GM19099 (cell line): ENCODE measurements around the gene NLN.

Source experiments
- POLR2A ChIP-seq: IDR thresholded peaks from 3 replicates; pipeline ENCODE4 v1.6.1; 2011; ENCODE audit warnings: low read depth; ENCODE audit not compliant: insufficient read length; ENCODE audit errors: extremely low read depth

Gene NLN

DNA sequence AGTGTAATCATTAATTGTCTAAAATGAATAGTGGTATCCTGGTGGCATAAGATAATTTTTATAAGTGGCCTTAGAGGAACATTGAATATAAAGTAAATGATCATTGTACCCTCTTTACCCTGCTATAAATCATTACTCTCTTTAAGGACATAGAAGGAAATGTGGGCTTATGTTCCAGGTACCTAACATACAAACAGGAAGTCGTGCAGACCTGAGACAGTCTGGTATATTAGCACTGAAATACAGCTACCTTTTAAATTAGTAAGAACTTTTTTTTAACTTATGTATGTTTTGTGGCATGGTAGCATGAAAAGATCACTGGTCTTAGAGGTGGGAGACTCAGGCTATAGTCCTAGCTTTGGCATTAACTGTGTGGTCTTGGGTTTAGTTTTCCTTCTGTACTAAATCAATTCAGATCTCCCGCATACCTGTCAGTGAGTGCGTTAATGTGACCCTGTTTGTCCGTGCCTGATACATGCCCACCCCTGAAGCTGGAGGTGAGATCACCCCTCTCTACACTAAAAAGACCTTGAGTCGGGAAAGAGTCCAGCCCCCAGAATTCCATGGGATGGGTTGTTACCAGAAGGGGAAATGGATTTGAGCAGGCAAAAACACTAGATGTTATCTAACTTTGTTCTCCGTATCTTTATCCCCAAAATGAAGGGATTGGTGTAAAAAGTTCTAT is 145.0 kb downstream of the NLN start:
- no peak for TF ChIP-seq POLR2A

- TF ChIP-seq POLR2A = no peak
These were observed 145.7 kb downstream of the NLN start for GRCh38 chr5:65867542-65868195.

GRCh38 chr5:65868509-65868908 is 146.5 kb downstream of the NLN start:
- TF ChIP-seq POLR2A = no peak

DNA sequence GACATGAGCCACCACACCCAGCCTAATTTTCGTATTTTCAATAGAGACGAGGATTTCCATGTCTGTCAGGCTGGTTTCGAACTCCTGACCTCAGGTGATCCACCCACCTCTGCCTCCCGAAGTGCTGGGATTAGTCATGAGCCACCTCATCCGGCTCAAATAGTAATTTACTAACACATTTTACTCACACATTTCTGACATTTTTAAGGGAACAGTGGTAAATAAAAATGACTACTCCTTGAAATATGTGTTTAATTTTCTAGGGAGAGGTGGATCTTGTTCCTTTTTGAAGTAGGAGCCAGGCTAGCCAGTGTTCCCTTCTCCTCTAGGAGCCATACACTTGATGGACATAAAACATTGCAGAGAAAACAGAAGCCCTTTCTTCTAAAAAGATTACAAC is 149.2 kb downstream of the NLN start:
- TF ChIP-seq POLR2A = no peak

GRCh38 chr5:65873181-65873750 is 151.3 kb downstream of the NLN start:
- TF ChIP-seq POLR2A = no peak

DNA sequence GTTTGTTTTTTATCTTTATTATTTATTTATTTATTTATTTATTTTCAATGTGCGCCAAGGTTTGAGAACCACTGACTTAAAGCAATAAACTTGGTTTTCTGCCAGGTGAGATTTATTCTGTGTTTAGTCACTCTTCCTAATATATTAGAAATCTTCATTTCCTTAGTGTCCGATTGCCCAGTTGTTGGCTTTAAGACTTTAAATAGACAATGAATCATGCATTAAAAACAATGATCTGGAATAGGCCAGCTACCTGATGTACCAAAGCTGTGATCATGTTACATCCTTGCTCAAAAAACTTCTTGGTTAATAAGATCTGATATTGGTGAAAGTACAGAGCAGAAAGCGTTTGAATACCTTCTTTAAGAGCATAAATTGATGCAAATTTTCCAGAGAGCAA is 152.2 kb downstream of the NLN start:
- TF ChIP-seq POLR2A = no peak

DNA sequence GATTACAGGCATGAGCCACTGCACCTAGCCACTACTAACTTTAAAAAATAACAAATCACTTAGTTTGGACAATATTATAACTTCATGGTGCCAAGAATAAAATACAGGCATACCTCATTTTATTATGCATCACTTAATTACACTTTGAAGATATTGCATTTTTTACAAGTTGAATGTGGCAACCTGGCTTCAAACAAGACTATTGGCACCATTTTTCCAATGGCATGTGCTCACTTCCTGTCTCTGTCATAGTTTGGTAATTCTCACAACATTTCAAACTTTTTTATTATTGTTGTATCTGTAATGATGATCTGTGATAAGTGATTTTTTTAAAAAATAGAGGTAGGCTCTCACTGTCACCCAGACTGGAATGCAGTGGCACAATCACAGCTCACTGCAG is 154.5 kb downstream of the NLN start:
- no peak for TF ChIP-seq POLR2A

DNA sequence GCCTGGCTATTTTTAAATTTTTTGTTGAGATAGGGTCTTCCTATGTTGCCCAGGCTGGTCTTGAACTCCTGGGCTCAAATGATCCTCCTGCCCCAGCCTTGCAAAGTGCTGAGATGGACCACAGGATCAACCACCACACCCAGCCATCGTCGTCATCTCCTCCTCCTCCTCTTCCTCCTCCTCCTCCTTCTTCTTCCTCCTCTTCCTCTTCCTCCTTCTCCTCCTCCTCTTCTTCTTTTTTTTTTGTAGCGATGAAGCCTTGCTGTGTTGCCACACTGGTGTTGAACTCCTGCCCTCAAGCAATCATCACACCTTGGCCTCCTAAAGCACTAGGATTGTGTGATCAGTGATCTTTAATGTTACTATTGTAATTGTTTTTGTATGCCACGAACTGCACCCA is 155.0 kb downstream of the NLN start:
- TF ChIP-seq POLR2A = no peak
